Adipocyte (in vitro differentiated cells): ENCODE results near the gene TNFRSF17.
A peak's percentile ranks its signal among the peaks of the same experiment; 100 is the strongest.
"Not testable (repeated sequence)": the region's sequence is repeated elsewhere in the genome, so short reads cannot be mapped to it uniquely, and the experiment has no call there.

Experiments
- DNase-seq: peaks from one replicate; pipeline ENCODE4 v3.0.0-alpha.2; 2015; ENCODE audit warnings: low read depth
- H3K27me3 ChIP-seq: replicated peaks from 2 replicates; pipeline ENCODE4 v1.7.0; 2013; ENCODE audit warnings: mild to moderate bottlenecking, low read length, moderate library complexity; ENCODE audit not compliant: control insufficient read depth, insufficient read depth
- H3K36me3 ChIP-seq: 2 replicates; pipeline ENCODE4 v1.7.0; 2013; ENCODE audit warnings: low read length, mild to moderate bottlenecking, moderate library complexity; ENCODE audit not compliant: control insufficient read depth, insufficient read depth, severe bottlenecking
- H3K4me1 ChIP-seq: 2 replicates; pipeline ENCODE4 v1.7.0; 2013; ENCODE audit warnings: mild to moderate bottlenecking, low read length, moderate library complexity; ENCODE audit not compliant: control insufficient read depth, insufficient read depth
- H3K4me3 ChIP-seq: 2 replicates; pipeline ENCODE4 v1.7.0; 2013; ENCODE audit warnings: mild to moderate bottlenecking, low read length, moderate library complexity
- H3K9ac ChIP-seq: 2 replicates; pipeline ENCODE4 v1.7.0; 2013; ENCODE audit warnings: mild to moderate bottlenecking, low read length, moderate library complexity
- H3K9me3 ChIP-seq: 2 replicates; pipeline ENCODE4 v1.7.0; 2013; ENCODE audit warnings: mild to moderate bottlenecking, low read length, moderate library complexity; ENCODE audit not compliant: control insufficient read depth

Gene TNFRSF17

GRCh38 chr16:11964761-11965551 is at the start of gene TNFRSF17:
Gene TNFRSF17 (plus strand): TSS chr16:11965210. CDS start chr16:11965325, 115 bp downstream.
- Histone ChIP-seq H3K9ac (no peak within 1 kb of the TSS), H3K9me3 (no peaks in the 10 kb centered on the region), H3K36me3 (no peaks in the 10 kb centered on the region), H3K27me3 (no peaks in the 10 kb centered on the region), H3K4me1 (peaks cover 4% of the 10 kb centered on the region), H3K4me3 (no peak within 1 kb of the TSS)
- DNase-seq: peak; percentile 71

- Histone ChIP-seq H3K4me3 (peak within 1 kb of the TSS; percentile 84), H3K27me3 (no peaks in the 10 kb centered on the region), H3K4me1 (peaks cover 34% of the 10 kb centered on the region), H3K36me3 (no peaks in the 10 kb centered on the region), H3K9me3 (no peaks in the 10 kb centered on the region), H3K9ac (peak within 1 kb of the TSS; percentile 95)
- peak; percentile 99 for DNase-seq
Observed at GRCh38 chr16:11915644-11916523, 49.1 kb upstream of the TNFRSF17 start, which contains the start of gene GSPT1. Gene GSPT1 (minus strand): TSS chr16:11915956. CDS start chr16:11915720, 236 bp downstream.

- H3K9me3 ChIP-seq: no peaks in the 10 kb centered on the region
- peak overlapping the region; percentile 84 for H3K4me3 ChIP-seq
- H3K36me3 ChIP-seq: no peaks in the 10 kb centered on the region
- peak overlapping the region; percentile 92 for H3K9ac ChIP-seq
- peaks cover 30% of the 10 kb centered on the region for H3K4me1 ChIP-seq
- peak; percentile 60 for DNase-seq
- no peaks in the 10 kb centered on the region for H3K27me3 ChIP-seq
Observed at GRCh38 chr16:11916524-11917285, 48.3 kb upstream of the TNFRSF17 start.

GRCh38 chr16:11924046-11924445 is 41.0 kb upstream of the TNFRSF17 start:
- not testable (repeated sequence) for H3K4me1 ChIP-seq, H3K9ac ChIP-seq, H3K36me3 ChIP-seq, H3K4me3 ChIP-seq, H3K27me3 ChIP-seq, H3K9me3 ChIP-seq, DNase-seq

DNA sequence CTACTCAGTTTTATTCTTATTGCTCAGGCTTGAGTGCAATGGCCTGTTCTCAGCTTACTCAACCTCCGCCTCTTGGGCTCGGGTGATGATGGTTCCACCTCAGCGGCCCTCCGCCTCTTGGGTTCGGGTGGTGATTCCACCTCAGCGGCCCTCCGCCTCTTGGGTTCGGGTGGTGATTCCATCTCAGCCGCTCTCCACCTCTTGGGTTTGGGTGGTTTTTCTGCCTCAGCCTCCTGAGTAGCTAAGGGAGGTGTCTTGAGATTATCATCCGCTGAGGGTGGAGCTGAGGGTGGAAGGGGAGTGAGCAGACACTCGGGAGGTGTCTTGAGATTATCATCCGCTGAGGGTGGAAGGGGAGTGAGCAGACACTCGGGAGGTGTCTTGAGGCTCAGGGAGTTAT is 37.7 kb upstream of the TNFRSF17 start:
- H3K4me1 ChIP-seq, DNase-seq: not testable (repeated sequence)

GRCh38 chr16:11941945-11942344 is 23.1 kb upstream of the TNFRSF17 start, which contains the start of gene NPIPB2:
Gene NPIPB2 (minus strand): TSS chr16:11942045. CDS start chr16:11942045, 0 bp downstream.
- not testable (repeated sequence) for DNase-seq, H3K36me3 ChIP-seq, H3K27me3 ChIP-seq, H3K9me3 ChIP-seq, H3K9ac ChIP-seq, H3K4me3 ChIP-seq, H3K4me1 ChIP-seq

More for the DNA sequence above, 37.7 kb upstream of the TNFRSF17 start:
- not testable (repeated sequence) for H3K27me3 ChIP-seq, H3K4me3 ChIP-seq, H3K9me3 ChIP-seq, H3K9ac ChIP-seq, H3K36me3 ChIP-seq

DNA sequence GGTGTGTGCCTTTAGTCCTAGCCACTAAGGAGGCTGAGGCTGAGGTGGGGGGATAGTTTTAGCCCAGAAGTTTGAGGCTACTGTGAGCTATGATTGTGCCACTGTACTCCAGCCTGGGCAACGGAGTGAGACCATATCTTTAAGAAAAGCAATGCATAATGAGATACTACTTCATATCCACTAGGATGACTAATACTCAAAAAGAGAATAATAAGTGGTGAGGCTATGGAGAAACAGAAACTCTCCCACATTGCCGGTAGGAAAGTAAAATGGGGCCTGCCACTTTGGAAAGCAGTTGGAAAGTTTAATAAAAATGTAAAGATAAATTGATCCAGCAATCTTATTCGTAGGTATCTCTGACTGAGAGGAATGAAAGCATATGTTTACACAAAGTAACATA is 18.6 kb upstream of the TNFRSF17 start:
- no peak for DNase-seq
- Histone ChIP-seq H3K36me3 (no peaks in the 10 kb centered on the region), H3K9ac (no peak overlapping the region), H3K4me1 (peaks cover 5% of the 10 kb centered on the region), H3K9me3 (no peaks in the 10 kb centered on the region), H3K4me3 (no peak overlapping the region), H3K27me3 (no peaks in the 10 kb centered on the region)

DNA sequence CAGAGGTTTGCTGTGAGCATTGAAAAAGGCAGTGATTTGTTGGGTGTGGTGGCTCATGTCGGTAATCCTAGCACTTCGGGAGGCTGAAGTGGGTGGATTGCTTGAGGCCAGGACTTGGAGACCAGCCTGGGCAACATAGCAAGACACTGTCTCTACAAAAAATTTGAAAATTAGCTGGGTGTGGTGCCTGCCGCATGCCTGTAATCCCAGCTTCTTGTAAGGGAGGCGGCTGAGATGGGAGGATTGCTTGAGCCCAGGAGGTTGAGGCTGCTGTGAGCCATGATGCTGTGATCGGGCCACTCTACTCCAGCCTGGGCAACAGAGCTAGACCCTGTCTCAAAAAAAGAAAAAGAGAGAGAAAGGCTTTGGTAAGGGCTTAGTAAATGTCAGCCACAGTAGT is 16.2 kb upstream of the TNFRSF17 start:
- DNase-seq: no peak
- Histone ChIP-seq H3K4me1 (peaks cover 5% of the 10 kb centered on the region), H3K27me3 (no peaks in the 10 kb centered on the region), H3K36me3 (no peaks in the 10 kb centered on the region), H3K4me3 (no peak overlapping the region), H3K9ac (no peak overlapping the region), H3K9me3 (no peaks in the 10 kb centered on the region)

DNA sequence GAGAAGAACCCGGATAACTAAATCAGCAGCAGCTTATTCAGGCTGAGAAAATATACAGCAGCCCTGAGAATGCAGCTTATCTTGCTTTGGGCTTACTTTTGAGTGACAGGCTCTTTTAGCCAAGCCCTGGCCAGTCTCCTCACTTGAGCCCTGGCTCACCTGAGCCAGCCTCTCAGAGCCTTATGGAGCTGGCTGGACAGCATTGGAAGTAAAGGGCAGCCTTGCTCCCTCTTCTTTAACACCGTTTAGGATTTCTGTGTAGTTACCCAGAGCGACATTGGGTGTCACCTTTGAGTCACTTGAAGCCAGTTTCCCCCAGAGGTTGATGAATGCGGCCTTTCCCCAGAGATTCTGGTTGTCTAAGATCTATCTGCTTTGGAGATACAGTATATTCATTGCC is 15.5 kb upstream of the TNFRSF17 start:
- DNase-seq: peak; percentile 67
- Histone ChIP-seq H3K4me3 (no peak overlapping the region), H3K4me1 (peaks cover 5% of the 10 kb centered on the region), H3K36me3 (no peaks in the 10 kb centered on the region), H3K9me3 (no peaks in the 10 kb centered on the region), H3K27me3 (no peaks in the 10 kb centered on the region), H3K9ac (no peak overlapping the region)

GRCh38 chr16:11950388-11950787 is 14.6 kb upstream of the TNFRSF17 start:
- Histone ChIP-seq H3K9me3 (no peaks in the 10 kb centered on the region), H3K36me3 (no peaks in the 10 kb centered on the region), H3K4me3 (no peak overlapping the region), H3K27me3 (no peaks in the 10 kb centered on the region), H3K9ac (no peak overlapping the region), H3K4me1 (peaks cover 5% of the 10 kb centered on the region)
- peak; percentile 6 for DNase-seq

GRCh38 chr16:11953576-11953975 is 11.4 kb upstream of the TNFRSF17 start:
- peak; percentile 8 for DNase-seq

More at GRCh38 chr16:11953576-11953975, 11.4 kb upstream of the TNFRSF17 start:
- not testable (repeated sequence) for H3K9me3 ChIP-seq, H3K36me3 ChIP-seq, H3K27me3 ChIP-seq, H3K4me3 ChIP-seq, H3K9ac ChIP-seq
- H3K4me1 ChIP-seq: peaks cover 28% of the 10 kb centered on the region
